IMR-90 (cell line): ENCODE data around the gene SPTY2D1. TPM values are rescaled to one million over a fixed set of nuclear protein-coding genes. Genes with fewer than 3 reads are reported as not detected.

Source experiments
- ATAC-seq: fragments of 200-7000 bp; cut with Tn5 transposase; 2 replicates; pipeline ENCODE4 v1.9.1; 2020; ENCODE audit warnings: low read depth, mild to moderate bottlenecking, moderate library complexity
- BruUV-seq: library from RNA; stranded (reverse); fragments of 400-500 nt; replicated peaks from 2 replicates; lab custom pipeline; 2021; lab: Mats Ljungman, UMichigan
- CTCF ChIA-PET: fragments of 300-600 bp; formaldehyde crosslinking; extraction: SDS; loops from one replicate; lab custom pipeline; 2021; ENCODE audit warnings: antibody characterized with exemption; lab: Yijun Ruan, JAX
- POLR2A ChIA-PET: fragments of 300-600 bp; sonication (Branson Sonifier 250); formaldehyde crosslinking; loops from one replicate; lab custom pipeline; 2022; ENCODE audit warnings: antibody characterized with exemption; ENCODE audit not compliant: unreplicated experiment; lab: Charles Lee
- DNase-seq: peaks from one replicate; pipeline ENCODE4 v3.0.0; 2013
- H2AFZ ChIP-seq: replicated peaks from 2 replicates; pipeline ENCODE3; 2013; ENCODE audit warnings: low read length, mild to moderate bottlenecking; ENCODE audit not compliant: poor library complexity
- H2AK5ac ChIP-seq: 2 replicates; pipeline ENCODE4 v1.6.1; 2013; ENCODE audit warnings: low read depth, low read length, inconsistent platforms
- H2AK9ac ChIP-seq: replicated peaks from 2 replicates; pipeline ENCODE3; 2013; ENCODE audit warnings: mild to moderate bottlenecking, low read depth, low read length, moderate library complexity; ENCODE audit not compliant: poor library complexity
- H2BK120ac ChIP-seq: 2 replicates; pipeline ENCODE4 v1.6.1; 2013; ENCODE audit warnings: low read depth, low read length, inconsistent platforms
- H2BK15ac ChIP-seq: 3 replicates; pipeline ENCODE4 v1.6.1; 2013; ENCODE audit warnings: low read depth, low read length, inconsistent platforms
- H2BK20ac ChIP-seq: 2 replicates; pipeline ENCODE4 v1.6.1; 2013; ENCODE audit warnings: low read depth, mild to moderate bottlenecking, inconsistent platforms, low read length, moderate library complexity
- H2BK5ac ChIP-seq: 2 replicates; pipeline ENCODE4 v1.6.1; 2013; ENCODE audit warnings: mild to moderate bottlenecking, low read depth, low read length, inconsistent platforms; ENCODE audit not compliant: poor library complexity, severe bottlenecking
- H3K14ac ChIP-seq: replicated peaks from 2 replicates; pipeline ENCODE4 v1.6.1; 2013; ENCODE audit warnings: low read depth, low read length, inconsistent platforms
- H3K18ac ChIP-seq: 2 replicates; pipeline ENCODE4 v1.6.1; 2013; ENCODE audit warnings: low read depth, low read length, control low read depth
- H3K23ac ChIP-seq: 2 replicates; pipeline ENCODE4 v1.6.1; 2013; ENCODE audit warnings: low read depth, low read length, inconsistent platforms
- H3K27ac ChIP-seq: 2 replicates; pipeline ENCODE4 v1.5.1; 2013; ENCODE audit warnings: mild to moderate bottlenecking, control low read depth, low read length; ENCODE audit not compliant: insufficient read depth
- H3K27me3 ChIP-seq: 2 replicates; pipeline ENCODE4 v1.6.1; 2013; ENCODE audit warnings: low read length; ENCODE audit not compliant: control insufficient read depth, insufficient read depth
- H3K36me3 ChIP-seq: 2 replicates; pipeline ENCODE4 v1.6.1; 2013; ENCODE audit warnings: low read length, mixed read lengths; ENCODE audit not compliant: control insufficient read depth, insufficient read depth
- H3K4ac ChIP-seq: 2 replicates; pipeline ENCODE4 v1.6.1; 2013; ENCODE audit warnings: low read depth, low read length, inconsistent platforms
- H3K4me1 ChIP-seq: 2 replicates; pipeline ENCODE4 v1.6.1; 2013; ENCODE audit warnings: low read length, mixed read lengths; ENCODE audit not compliant: control insufficient read depth, insufficient read depth
- H3K4me2 ChIP-seq: 2 replicates; pipeline ENCODE4 v1.6.1; 2013; ENCODE audit warnings: low read depth, mild to moderate bottlenecking, control low read depth, low read length, moderate library complexity
- H3K4me3 ChIP-seq: 2 replicates; pipeline ENCODE4 v1.5.1; 2013; ENCODE audit warnings: low read depth, mild to moderate bottlenecking, control low read depth, low read length, moderate library complexity; ENCODE audit not compliant: insufficient read depth
- H3K56ac ChIP-seq: 2 replicates; pipeline ENCODE4 v1.6.1; 2013; ENCODE audit warnings: low read length, inconsistent platforms; ENCODE audit not compliant: insufficient read depth; ENCODE audit errors: extremely low read depth
- H3K79me1 ChIP-seq, 2 experiments: 2 replicates each; pipeline ENCODE4 v1.6.1; 2013; ENCODE audit warnings: low read length in 2 of 2, inconsistent platforms in 1 of 2, low read depth in 1 of 2
- H3K9ac ChIP-seq: 2 replicates; pipeline ENCODE4 v1.6.1; 2013; ENCODE audit warnings: low read depth, low read length, control low read depth
- H3K9me1 ChIP-seq: 2 replicates; pipeline ENCODE4 v1.6.1; 2013; ENCODE audit warnings: low read length, inconsistent platforms; ENCODE audit not compliant: insufficient read depth
- H3K9me3 ChIP-seq: 2 replicates; pipeline ENCODE4 v1.6.1; 2013; ENCODE audit warnings: low read length; ENCODE audit not compliant: control insufficient read depth, insufficient read depth
- H4K20me1 ChIP-seq: 2 replicates; pipeline ENCODE4 v1.6.1; 2013; ENCODE audit warnings: low read length, inconsistent platforms; ENCODE audit not compliant: insufficient read depth
- H4K5ac ChIP-seq: 2 replicates; pipeline ENCODE4 v1.6.1; 2013; ENCODE audit warnings: mild to moderate bottlenecking, low read depth, low read length, control low read depth
- H4K8ac ChIP-seq, 2 experiments: 2 replicates each; pipeline ENCODE4 v1.6.1; 2013; ENCODE audit warnings: low read depth in 2 of 2, low read length in 2 of 2, control low read depth in 1 of 2, inconsistent platforms in 1 of 2
- H4K91ac ChIP-seq: 2 replicates; pipeline ENCODE4 v1.6.1; 2013; ENCODE audit warnings: low read depth, low read length, inconsistent platforms; ENCODE audit not compliant: insufficient read depth
- BHLHE40 ChIP-seq: fragments of 150-350 bp; IDR thresholded peaks from 2 replicates; pipeline ENCODE4 v1.6.1; 2016; ENCODE audit warnings: mild to moderate bottlenecking, low read depth, low read length
- CEBPB ChIP-seq: IDR thresholded peaks from 2 replicates; pipeline ENCODE4 v1.6.1; 2012; ENCODE audit warnings: low read depth, low read length, improper control_type of control experiment
- FOS ChIP-seq: fragments of 150-350 bp; IDR thresholded peaks from 2 replicates; pipeline ENCODE4 v1.6.1; 2016; ENCODE audit warnings: low read depth, low read length
- MAZ ChIP-seq: IDR thresholded peaks from 2 replicates; pipeline ENCODE4 v1.6.1; 2012; ENCODE audit warnings: low read depth, mild to moderate bottlenecking, low read length, improper control_type of control experiment, moderate library complexity, borderline replicate concordance
- POLR2A ChIP-seq: IDR thresholded peaks from 2 replicates; pipeline ENCODE4 v1.6.1; 2012; ENCODE audit warnings: mild to moderate bottlenecking, low read depth, low read length
- WGBS, 2 experiments: methylation state at CpG; one replicate each; pipeline versions ENCODE4 v1.1.5 to v1.1.7; 2013; ENCODE audit warnings: missing lambda C conversion rate in 2 of 2; ENCODE audit not compliant: insufficient read length in 1 of 2; ENCODE audit errors: extremely low coverage in 2 of 2; 5-methylcytosine and 5-hydroxymethylcytosine counted together
- dilution Hi-C: fragments of 300-500 bp; cut with HindIII; formaldehyde crosslinking; loops from one replicate; pipeline ENCODE4 v1.14.3; 2018; ENCODE audit warnings: low sequenced_read_pairs; ENCODE audit not compliant: unreplicated experiment
- in situ Hi-C: fragments of 300-500 bp; cut with MboI; formaldehyde crosslinking; loops from 3 replicates; pipeline ENCODE4 v1.14.3; 2019; ENCODE audit warnings: low sequenced_read_pairs, inconsistent platforms, mixed read lengths
- intact Hi-C: fragments of 100-400 bp; cut with micrococcal nuclease; formaldehyde crosslinking; loops from 2 replicates; pipeline ENCODE4 v1.10.0; 2022
- polyA plus RNA-seq, 3 experiments: library from polyadenylated mRNA; depleted of rRNA; stranded (reverse); fragments of >200 nt; gene quantifications; 2 replicates each; pipeline ENCODE4 v1.2.3, GENCODE V29; 2012; ENCODE audit warnings: low replicate concordance in 1 of 3
- total RNA-seq: library from RNA; depleted of rRNA; stranded (reverse); fragments of >200 nt; gene quantifications from 2 replicates; pipeline ENCODE4 v1.2.3, GENCODE V29; 2012

The SPTY2D1 gene
- total and polyA plus RNA-seq, 2 of the 4 experiments (the other 2 are of a cell fraction) = 10.3 to 36.6 TPM

- H3K9me3 ChIP-seq = no peaks in the 10 kb centered on the region
- no TSS peak for BruUV-seq
- H4K91ac ChIP-seq = no peak overlapping the region
- DNase-seq (peak; percentile 71), ATAC-seq (peak; percentile 72)
- H4K20me1 ChIP-seq = peaks cover 56% of the 10 kb centered on the region
- H3K18ac ChIP-seq = peak overlapping the region; percentile 20; the same call in 1 of the 2 replicates
- H2BK20ac ChIP-seq = no peak overlapping the region
- no peak overlapping the region for H2AFZ ChIP-seq
- H3K9me1 ChIP-seq = peaks cover 9% of the 10 kb centered on the region; the same call in 1 of the 2 replicates
- intact Hi-C loops = loop anchor here (2.0 kb wide), 1 partner anchor 17 kb away; the partner anchor contains the start of gene SPTY2D1
- no CpG with 5 or more reads among the region's 10 CpGs for WGBS, 2 experiments
- ChIA-PET CTCF (interaction anchor here (0.8 kb wide), 2 partner anchors 15 to 147 kb away, joined by 3 read pairs; no protein-coding TSS in a partner anchor), POLR2A (no interaction called here)
- H2BK120ac ChIP-seq = no peak overlapping the region
- H3K4me1 ChIP-seq = peaks cover 7% of the 10 kb centered on the region
- dilution Hi-C loops = no loop called here
- peak overlapping the region; percentile 5; the same call in 1 of the 2 replicates for H3K4me3 ChIP-seq
- peaks cover 24 to 67% of the 10 kb centered on the region in 2 experiments for H3K79me1 ChIP-seq
- no peak overlapping the region for H2BK15ac ChIP-seq
- TF ChIP-seq FOS (no peak), CEBPB (no peak), POLR2A (no peak), BHLHE40 (no peak), MAZ (no peak)
- H2BK5ac ChIP-seq = peak overlapping the region; percentile 75
- H3K56ac ChIP-seq = no peak overlapping the region
- no peak overlapping the region for H3K14ac ChIP-seq
- peak overlapping the region; percentile 0; the same call in 1 of the 2 replicates for H3K23ac ChIP-seq
- H3K27ac ChIP-seq = peak overlapping the region; percentile 55; the same call in 1 of the 2 replicates
- peaks cover 22% of the 10 kb centered on the region for H3K36me3 ChIP-seq
- H3K9ac ChIP-seq = no peak overlapping the region
- H3K4me2 ChIP-seq = peak overlapping the region; percentile 97
- H4K5ac ChIP-seq = peak overlapping the region; percentile 54; the same call in 1 of the 2 replicates
- no peak overlapping the region for H4K8ac ChIP-seq
- in situ Hi-C loops = no loop called here
- no peak overlapping the region for H3K4ac ChIP-seq
- no peak overlapping the region for H2AK9ac ChIP-seq
- no peak overlapping the region for H2AK5ac ChIP-seq
- no peaks in the 10 kb centered on the region for H3K27me3 ChIP-seq
These were observed 16.3 kb downstream of the SPTY2D1 start for GRCh38 chr11:18617688-18618341.
